Stimulated activated CD8-positive, alpha-beta memory T cell treated with anti-CD3 and anti-CD28 coated beads, Interleukin-4, amount 100 ng/mL, for 24 hours (primary cell): ENCODE results near the gene THUMPD1.
"Not testable (repeated sequence)": the region's sequence is repeated elsewhere in the genome, so short reads cannot be mapped to it uniquely, and the experiment has no call there.

Experiments used
- DNase-seq: peaks from one replicate; pipeline ENCODE4 v3.0.0-alpha.2; 2020; ENCODE audit warnings: low read depth

Gene THUMPD1, protein sequence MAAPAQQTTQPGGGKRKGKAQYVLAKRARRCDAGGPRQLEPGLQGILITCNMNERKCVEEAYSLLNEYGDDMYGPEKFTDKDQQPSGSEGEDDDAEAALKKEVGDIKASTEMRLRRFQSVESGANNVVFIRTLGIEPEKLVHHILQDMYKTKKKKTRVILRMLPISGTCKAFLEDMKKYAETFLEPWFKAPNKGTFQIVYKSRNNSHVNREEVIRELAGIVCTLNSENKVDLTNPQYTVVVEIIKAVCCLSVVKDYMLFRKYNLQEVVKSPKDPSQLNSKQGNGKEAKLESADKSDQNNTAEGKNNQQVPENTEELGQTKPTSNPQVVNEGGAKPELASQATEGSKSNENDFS

DNA sequence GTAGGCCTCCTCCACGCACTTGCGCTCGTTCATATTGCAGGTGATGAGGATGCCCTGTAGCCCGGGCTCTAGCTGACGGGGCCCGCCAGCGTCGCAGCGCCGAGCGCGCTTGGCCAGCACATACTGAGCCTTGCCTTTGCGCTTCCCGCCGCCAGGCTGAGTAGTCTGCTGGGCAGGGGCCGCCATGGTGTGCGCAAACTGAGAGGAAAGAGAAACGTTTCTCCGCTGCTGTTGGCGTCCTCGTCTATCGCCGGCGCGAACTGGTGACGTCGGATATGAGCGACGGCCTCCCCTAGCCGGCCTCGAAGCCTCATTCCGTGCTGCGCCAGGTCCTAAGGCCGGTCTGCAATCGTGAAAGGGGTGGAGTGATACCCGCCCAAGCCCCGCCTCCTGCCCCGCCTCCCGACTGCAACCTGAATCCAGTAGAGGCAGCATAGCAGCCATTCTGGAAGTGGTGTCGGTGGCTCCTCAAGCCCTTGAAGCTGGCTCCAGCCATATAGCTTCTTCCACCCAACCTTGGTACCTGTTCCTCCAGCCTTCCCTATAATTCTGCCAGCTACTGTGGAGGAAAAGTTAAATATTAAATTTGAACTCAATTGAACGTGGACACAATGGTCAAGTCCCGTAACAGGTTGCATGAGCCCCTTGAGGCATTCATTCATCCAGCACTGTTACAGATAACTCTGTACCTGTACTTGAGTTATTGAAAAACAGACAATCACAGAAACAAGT is at the start of gene THUMPD1:
TSS of gene THUMPD1 (minus strand) at position 265 of the 732 bp plus-strand sequence. CDS start at position 186, 79 bp downstream.
- peak; percentile 99 for DNase-seq

DNA sequence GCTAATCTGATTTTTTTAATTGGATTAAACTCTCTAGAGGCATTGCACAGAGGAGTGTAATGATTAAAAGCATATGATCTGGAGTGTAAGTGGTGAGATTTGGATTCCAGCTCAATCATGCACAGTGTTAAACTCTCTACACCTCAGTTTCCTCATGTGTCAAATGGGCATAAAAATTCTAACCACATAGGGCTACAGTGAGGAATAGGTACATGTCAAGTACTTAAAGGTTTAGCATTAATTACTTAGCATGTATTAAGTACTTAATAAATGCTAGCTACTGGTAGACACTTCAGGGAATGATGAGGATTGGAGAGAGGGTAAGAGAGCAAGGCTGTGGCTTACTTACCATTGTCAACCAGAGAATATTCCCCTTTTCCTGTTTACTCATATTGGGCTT is 47.5 kb upstream of the THUMPD1 start:
- DNase-seq = no peak

DNA sequence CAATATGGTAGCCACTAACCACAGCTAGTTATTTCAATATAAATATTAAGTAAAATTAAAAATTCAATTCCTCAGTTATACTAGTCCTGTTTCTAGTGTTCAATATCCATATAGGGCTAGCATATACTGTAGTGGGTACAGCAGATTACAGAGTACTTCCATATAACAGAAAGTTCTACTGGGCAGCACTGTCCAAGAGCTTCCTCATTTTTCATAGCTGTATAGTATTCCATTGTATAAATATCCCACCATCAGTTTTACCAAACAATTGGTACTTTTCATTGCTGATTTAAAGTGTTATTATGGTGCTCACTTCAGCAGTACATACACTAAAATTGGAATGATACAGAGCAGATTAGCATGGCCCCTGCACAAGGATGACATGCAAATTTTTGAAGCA is 42.6 kb upstream of the THUMPD1 start:
- DNase-seq = no peak

DNA sequence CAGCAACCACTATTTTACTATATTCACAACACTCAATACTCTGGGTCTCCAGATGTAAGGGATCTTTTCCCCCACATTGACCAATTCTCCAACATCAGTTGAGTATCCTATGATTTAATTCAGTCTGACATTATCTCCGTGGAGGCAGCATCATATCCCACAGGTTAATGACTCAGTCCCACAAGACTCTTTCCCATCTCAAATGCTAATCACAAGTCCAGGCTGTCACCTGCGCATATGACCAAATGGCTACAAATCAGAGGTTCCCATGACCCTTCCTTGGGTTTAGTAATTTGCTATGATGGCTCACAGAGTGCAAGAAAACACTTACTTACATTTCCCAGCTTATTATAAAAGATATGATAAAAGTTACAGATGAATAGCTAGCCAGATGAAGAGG is 40.9 kb upstream of the THUMPD1 start:
- DNase-seq = no peak

DNA sequence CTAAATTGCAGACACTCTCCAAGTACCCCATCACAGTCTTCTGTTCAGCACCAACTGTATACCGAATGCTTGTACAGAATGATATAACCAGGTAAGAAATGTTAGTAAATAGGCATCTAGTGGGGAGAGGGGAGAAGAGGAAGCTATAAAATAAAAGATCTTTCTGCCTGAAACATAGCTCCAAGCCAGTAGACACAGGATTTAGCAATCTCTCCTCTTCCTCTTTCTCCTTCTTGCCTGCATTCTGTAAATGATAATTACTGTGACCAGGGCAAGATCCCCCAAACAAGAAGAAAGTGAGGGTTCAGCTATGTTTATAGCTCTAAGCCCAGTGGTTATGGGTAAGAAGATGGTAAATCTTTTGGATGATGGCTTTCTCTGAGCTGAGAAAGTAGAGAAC is 40.1 kb upstream of the THUMPD1 start:
- DNase-seq = no peak

DNA sequence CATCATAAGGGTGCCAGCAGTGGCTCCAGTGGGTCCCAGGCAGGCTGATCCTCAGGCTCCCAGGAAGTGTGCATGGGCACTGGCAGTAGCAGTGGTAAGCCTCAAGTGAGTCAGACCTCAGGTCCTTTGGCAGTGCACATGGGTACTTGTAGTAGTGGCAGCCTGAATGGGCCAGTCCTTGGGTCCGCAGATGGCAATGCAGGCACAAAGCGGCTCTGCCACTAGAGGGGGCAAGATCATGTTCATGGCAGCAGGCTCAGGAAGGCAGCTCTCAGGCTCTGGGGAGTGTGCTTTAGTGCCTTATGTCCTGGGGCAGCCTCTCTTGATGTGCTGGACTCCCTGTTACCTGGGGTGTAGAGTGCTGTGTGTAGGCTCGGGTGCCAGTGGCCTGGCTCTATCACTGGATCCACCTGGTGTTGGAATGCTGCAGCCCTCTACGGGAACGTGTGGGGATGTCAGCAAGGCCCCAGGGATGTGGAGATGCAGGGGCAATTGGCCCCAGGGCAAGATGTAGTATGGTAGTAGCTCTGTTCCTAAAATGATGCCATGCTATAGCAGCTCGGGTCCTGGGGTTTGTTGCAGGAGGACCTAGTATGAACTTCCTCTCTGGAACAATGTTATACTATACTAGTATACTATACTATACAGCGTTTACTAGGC is 33.2 kb upstream of the THUMPD1 start:
- peak; percentile 25 for DNase-seq

DNA sequence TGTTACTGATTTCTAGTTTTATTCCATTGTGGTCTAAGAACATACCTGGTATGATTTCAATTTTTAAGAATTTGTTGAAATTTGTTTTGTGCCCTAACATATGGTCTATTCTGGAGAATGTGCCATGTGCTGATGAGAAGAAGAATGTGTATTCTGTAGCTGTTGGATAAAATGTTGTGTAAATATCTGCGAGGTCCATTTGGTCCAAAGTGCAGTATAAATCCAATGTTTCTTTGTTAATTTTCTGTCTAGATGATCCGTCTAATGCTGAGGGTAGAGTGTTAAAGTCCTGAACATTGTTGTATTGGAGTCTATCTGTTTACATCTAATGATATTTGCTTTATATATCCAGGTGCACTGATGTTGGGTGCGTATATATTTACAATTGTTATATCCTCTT is 32.1 kb upstream of the THUMPD1 start:
- DNase-seq = no peak

DNA sequence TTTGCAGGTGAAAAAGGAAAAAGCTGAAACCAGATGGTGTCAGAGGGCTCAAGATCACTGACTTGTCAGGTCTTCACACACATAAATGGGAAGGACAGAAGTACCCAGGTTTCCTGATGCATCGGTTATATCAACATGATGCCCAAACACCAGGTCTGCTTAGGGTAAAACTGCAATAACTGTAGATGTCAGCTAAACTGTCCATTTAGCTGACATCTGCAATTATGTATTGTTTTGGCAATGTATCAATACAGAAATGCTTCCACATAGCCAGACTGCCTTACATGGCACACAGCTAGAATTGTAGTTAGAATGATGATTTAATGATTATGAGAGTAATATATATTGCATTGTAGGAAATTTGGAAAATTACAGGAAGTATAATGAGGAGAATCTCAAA is 27.2 kb upstream of the THUMPD1 start:
- DNase-seq = no peak

DNA sequence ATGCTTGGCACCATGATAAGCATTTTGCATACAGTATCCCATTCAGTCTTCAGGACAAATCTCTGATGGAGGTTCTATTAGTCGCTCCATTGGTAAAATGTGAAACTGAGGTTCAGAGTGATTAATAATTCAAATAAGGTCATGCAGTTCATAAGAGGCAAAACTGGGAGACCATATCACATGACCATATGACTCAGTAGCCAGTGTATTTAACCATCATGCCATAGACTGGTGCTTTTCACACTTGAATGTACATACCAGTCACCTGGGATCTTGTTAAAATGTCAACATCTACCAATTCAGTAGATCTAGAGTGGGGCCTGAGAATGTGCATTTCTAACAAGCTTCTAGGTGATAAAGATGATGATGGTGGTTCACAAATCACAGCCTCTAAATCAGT is 26.5 kb upstream of the THUMPD1 start:
- no peak for DNase-seq

DNA sequence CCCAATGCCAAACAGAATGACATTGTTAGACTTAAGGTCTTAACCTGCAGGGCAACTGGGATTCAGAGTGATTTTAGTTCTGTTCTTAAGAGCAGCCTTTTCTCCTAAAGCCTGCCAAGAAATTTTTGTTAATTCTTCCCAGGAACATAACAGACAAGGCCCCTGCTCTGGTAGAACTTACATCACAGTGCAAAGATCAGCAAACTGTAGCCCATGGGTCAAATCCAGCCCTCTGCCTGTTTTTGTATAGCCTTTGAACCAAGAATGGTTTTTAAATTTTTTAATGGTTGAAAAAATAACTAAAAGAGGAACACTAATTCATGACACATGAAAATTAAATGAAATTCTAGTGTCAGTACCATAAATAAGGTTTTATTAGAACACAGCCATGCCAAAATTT is 26.0 kb upstream of the THUMPD1 start:
- no peak for DNase-seq

DNA sequence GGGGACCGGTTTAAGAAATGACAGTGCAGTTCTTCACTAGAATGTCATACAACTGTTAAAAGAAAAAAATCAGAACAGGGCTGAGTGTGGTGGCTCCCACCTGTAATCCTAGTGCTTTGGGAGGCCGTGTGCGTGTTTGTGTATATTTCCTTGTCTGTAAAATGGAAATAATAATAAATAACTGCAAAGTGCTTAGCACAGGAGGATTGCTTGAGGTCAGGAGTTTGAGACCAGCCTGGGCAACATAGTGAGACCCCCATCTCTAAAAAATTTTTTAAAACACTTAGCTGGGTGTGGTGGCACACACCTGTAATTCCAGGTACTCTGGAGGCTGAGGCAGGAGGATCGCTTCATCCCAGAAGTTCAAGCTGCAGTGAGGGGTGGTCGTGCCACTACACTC is 24.7 kb upstream of the THUMPD1 start:
- no peak for DNase-seq

DNA sequence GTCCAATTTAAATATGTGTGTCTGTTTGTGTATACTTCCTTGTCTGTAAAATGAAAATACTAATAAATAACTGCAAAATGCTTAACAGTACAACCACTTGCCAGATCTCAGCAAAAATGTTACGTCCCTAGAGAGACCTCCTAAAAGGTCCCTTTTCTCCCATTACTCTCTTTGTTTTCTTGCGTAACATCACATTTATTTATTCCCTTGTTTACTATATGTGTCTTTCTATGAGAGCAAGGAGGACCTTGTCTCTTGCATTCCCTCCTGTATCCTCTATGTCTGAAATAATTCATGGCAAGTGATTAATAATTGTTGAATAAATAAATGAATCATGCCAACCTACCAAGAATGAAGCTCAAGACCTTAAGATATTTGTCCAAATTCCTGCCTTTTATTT is 24.1 kb upstream of the THUMPD1 start:
- DNase-seq = no peak

DNA sequence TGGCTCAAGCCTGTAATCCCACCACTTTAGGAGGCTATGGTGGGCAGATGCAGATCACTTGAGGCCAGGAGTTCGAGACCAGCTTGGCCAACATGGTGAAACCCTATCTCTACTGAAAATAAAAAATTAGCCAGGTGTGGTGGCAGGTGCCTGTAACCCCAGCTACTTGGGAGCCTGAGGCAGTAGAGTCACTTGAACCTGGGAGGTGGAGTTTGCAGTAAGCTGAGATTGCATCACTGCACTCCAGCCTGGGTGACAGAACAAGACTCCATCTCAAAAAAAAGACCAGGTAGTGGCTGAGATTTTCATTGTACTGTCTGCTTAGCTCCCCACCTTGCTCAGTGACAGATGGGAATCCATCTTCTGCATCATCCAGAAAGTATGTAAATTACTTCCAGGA is 22.8 kb upstream of the THUMPD1 start:
- DNase-seq = not testable (repeated sequence)

DNA sequence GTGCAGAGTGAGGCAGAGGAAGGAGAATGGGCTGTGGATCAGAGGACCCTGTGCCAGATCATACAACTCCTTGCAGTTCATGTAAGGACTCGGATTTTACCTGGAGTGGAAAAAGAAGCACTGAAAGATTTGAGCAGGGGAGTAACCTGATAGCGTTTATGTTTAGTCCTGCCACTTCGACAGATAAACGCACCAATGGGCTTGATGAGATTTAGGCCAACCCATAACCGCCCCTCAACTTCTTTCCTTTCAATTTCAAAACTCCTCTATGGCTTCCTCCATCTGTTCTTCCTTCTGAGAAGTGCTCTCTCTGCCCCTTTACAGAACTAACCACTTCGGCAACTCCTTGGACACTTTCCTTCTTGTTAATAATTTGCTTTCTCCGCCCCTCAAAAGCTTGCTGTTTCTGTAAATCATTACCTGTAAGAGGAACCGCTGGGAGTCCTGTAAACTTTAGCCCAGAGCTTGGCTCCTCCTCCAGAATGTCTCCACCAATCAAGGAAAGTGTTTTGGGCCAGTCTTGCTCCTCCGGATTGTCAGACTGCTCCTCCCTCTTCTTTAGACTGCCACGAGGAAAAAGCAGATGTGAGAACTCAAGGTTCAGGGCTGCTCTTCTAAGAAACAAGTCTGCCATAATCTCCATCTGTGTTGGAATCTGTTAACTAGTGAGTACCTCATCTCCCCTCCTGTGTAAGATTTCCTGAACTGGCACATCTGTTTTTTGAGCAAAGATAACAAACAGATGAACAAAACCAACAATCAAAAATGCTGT is 22.0 kb upstream of the THUMPD1 start, which contains the start of gene ACSM3:
TSS of gene ACSM3 (plus strand) at position 554 of the 772 bp plus-strand sequence. CDS start 6,021 bp downstream, outside the sequence.
- DNase-seq = peak; percentile 29

DNA sequence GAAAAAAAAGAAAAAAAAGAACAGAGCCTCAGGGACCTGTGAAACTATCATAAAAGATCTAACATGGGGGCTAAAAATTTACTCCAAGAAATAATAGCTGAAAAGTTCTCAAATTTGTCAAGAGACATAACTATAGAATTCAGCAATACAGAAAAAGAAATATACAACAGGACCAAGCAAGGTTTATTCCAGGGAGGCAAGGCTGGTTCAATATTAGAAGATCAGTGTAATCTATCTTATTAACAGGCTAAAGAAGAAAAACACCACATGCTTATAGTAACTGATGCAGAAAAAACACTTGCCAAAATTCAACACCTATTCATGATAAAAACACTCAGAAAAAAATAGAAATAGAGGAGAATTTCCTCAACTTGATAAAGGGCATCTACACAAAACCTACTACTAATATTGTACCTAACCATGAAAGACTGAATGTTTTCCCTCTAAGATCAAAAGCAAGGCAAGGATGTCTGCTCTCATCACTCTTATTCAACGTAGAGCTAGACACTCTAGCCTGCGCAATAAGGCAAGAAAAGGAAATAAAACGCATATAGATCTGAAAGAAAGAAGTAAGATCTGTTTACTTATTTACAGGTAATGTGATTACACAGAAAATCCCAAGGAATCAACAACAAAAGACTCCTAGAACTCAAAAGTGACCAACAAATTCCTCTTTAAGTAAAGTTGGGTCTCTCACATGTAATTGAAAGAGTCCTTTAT is 20.9 kb upstream of the THUMPD1 start:
- no peak for DNase-seq

DNA sequence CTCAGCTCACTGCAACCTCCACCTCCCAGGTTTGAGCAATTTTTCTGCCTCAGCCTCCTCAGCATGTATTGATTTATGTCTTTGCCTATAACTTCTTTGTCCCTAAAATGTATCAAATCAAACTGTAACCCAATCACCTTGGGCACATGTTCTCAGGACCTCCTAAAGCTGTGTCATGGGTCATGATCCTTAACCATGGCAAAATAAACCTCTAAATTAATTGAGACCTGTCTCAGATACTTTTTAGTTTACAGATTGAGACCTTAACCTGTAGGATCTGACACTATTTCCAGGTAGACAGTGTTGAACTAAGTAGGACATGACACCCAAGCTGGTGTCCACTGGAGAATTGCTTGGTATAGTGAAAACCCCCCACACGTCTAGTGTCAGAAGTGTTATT is 19.6 kb upstream of the THUMPD1 start:
- no peak for DNase-seq

DNA sequence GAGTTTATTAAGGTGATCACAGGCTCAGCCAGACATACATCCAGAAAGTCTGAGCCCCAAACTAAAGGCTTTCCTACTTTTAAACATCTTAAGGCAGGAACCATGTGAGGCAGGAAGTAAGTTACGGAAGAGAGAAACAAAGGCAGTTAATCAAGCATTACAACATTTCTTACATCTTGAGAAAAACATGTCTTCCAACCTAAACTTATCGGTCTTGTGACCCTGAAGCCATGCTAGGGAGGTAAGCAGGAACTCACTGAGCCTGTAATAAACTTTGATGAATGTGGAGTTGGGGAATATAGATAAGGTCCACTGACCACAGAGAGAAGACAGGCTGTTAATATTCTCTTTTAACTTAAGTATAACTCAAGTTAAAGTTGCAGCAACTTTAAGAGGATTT is 18.7 kb upstream of the THUMPD1 start:
- no peak for DNase-seq

DNA sequence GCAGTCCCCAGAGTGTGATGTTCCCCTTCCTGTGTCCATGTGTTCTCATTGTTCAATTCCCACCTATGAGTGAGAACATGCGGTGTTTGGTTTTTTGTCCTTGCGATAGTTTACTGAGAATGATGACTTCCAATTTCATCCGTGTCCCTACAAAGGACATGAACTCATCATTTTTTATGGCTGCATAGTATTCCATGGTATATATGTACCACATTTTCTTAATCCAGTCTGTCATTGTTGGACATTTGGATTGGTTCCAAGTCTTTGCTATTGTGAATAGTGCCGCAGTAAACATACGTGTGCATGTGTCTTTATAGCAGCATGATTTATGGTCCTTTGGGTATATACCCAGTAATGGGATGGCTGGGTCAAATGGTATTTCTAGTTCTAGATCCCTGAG is 14.2 kb upstream of the THUMPD1 start:
- not testable (repeated sequence) for DNase-seq

DNA sequence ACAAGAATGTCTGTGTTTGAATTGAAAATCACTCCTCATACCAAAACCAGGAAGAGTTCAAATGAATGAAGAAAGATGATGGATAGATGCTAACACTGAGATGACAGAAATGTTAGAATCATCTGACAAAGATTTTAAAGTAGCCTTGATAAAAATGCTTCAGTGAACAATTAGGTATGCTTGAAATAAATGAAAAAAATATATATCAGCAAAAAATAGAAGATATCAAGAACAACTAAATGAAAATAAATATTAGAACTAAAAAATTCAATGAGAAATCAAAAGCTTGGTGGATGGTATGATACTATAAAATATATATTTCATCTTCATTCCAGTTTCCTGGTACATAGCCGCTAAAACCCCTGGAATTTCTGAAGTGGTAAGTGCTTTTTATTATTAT is 13.6 kb upstream of the THUMPD1 start:
- no peak for DNase-seq

DNA sequence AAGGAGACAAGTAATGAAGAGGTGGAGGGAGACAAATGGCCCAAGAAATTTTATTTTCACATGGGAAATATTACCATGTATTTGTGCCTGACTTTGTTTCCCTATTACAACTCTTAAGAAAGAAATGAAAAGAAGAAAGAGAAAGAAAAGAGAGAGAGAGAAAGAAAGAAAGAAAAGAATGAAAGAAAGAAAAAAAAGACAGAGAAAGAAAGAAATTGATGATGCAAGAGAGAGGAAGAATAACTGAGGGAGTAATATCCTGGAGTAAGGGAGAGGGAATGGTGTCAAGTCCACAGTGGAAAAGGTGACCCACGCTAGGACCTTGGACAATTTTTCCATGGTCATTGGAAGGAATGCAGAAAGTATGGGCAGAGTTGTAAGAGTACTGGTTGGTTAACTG is 12.1 kb upstream of the THUMPD1 start:
- no peak for DNase-seq

DNA sequence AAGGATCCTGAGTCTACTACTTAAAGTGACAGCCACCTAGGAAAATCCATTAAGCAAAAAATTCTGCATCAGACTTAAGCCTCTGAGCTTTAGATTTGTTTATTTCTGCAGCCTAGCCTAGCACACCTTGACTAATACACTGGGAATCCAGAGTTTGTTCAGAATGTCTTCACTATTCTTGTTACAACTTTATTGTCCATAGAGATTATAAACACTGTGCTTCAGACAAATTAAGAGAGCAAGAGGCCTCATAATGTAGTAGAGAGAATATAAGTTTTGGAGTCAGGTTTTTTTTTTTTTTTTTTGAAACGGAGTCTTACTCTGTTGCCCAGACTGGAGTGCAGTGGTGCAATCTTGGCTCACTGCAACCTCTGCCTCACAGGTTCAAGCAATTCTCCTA is 8.9 kb upstream of the THUMPD1 start:
- no peak for DNase-seq

DNA sequence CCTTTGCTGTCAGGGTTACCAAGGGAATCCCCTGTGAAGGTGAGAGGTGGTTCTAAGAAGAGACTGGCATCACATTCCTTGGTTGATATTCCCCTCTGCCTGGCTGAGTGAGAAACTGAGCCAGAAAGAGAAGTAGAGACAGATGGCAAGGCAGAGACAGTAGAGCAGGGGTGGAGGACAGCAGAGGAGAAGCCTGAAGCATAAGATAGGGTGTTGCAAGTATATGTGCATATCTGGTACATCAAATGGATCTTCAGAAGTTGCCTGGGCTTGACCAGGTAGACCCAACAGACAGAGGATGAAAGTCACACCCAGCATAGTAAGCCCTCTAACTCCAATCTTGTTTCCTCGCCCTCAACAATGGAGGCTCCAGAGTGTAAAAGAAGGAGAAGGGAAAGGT is 7.9 kb upstream of the THUMPD1 start:
- no peak for DNase-seq
